Suprapubic skin (tissue), 4 donors: ENCODE results near the gene TXNDC17.

Source experiments
- CTCF ChIP-seq, 2 donors: fragments of 200-600 bp in 1 of 2; fragments of 450-650 bp in 1 of 2; sonication (generic) in 1 of 2; IDR thresholded peaks; one replicate each; pipeline ENCODE4 v1.5.1; 2016 to 2019; ENCODE audit warnings: antibody characterized with exemption in 2 of 2, mild to moderate bottlenecking in 1 of 2, moderate library complexity in 1 of 2
- EP300 ChIP-seq: sonication (generic); formaldehyde crosslinking; IDR thresholded peaks from one replicate; pipeline ENCODE4 v1.6.1; 2017; ENCODE audit warnings: antibody characterized with exemption
- POLR2AphosphoS5 ChIP-seq, 3 donors: sonication (generic); formaldehyde crosslinking; IDR thresholded peaks; one replicate each; pipeline ENCODE4 v1.6.1; 2017; ENCODE audit warnings: antibody characterized with exemption in 3 of 3

- TF ChIP-seq CTCF (IDR thresholded peaks at IDR 0.05) (no peak), EP300 (no peak), POLR2AphosphoS5 (IDR thresholded peaks at IDR 0.05) (no peak)
These were observed 45.2 kb downstream of the TXNDC17 start for GRCh38 chr17:6686026-6686425.
